Tongue (tissue), 2 donors: Measurements from ENCODE around the gene PCDHGA6. TPM values are rescaled to one million over a fixed set of nuclear protein-coding genes. Genes with fewer than 3 reads are reported as not detected.
A peak's percentile ranks its signal among the peaks of the same experiment; 100 is the strongest.
"Not testable (repeated sequence)": the region's sequence is repeated elsewhere in the genome, so short reads cannot be mapped to it uniquely, and the experiment has no call there.

Experiments used
- DNase-seq: peaks from one replicate; pipeline ENCODE4 v3.0.0-alpha.2; 2015
- total RNA-seq: library from RNA; depleted of rRNA; stranded (reverse); fragments of >200 nt; gene quantifications from one replicate; pipeline ENCODE4 v1.2.3, GENCODE V29; 2014

The PCDHGA6 gene
- total RNA-seq, 1 donor from 2014 or later = 4.8 TPM

DNA sequence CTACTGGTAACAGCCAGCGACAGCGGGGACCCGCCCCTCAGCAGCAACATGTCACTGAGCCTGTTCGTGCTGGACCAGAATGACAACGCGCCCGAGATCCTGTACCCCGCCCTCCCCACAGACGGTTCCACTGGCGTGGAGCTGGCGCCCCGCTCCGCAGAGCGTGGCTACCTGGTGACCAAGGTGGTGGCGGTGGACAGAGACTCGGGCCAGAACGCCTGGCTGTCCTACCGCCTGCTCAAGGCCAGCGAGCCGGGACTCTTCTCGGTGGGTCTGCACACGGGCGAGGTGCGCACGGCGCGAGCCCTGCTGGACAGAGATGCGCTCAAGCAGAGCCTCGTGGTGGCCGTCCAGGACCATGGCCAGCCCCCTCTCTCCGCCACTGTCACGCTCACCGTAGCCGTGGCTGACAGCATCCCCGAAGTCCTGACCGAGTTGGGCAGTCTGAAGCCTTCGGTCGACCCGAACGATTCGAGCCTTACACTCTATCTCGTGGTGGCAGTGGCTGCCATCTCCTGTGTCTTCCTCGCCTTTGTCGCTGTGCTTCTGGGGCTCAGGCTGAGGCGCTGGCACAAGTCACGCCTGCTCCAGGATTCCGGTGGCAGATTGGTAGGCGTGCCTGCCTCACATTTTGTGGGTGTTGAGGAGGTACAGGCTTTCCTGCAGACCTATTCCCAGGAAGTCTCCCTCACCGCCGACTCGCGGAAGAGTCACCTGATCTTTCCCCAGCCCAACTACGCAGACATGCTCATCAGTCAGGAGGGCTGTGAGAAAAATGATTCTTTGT, 20.9 kb downstream of the PCDHGA6 start:
- DNase-seq = not testable (repeated sequence)

DNA sequence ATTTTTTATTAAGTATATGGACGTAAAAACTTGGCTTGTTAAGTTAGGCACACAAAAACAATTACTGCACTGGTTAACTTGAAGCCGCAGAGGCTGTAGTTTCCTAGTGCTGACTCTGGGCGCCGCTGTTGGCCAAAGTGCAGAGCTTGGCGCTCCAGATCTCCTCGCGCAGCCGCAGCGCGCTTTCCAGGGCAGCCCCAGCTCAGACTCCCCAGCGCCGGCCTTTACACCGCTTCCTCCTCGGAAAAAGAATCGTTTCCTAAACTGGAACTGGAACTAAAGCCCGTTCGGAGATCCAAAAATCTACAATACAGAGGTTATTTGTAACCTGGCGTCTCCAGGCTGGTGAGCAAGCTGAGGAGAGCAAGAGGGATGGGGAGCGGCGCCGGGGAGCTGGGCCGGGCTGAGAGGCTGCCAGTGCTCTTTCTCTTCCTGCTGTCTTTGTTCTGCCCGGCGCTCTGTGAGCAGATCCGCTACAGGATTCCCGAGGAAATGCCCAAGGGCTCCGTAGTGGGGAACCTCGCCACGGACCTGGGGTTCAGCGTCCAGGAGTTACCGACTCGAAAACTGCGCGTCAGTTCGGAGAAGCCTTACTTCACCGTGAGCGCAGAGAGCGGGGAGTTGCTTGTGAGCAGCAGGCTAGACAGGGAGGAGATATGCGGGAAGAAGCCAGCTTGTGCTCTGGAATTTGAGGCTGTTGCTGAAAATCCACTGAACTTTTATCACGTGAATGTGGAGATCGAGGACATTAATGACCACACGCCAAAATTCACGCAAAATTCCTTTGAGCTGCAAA, 24.3 kb downstream of the PCDHGA6 start, which contains the start of gene PCDHGB5:
PCDHGB5 (plus strand) TSS at position 192 of the 796 bp plus-strand sequence; CDS start at position 373, 181 bp downstream.
- peak; percentile 16 for DNase-seq

DNA sequence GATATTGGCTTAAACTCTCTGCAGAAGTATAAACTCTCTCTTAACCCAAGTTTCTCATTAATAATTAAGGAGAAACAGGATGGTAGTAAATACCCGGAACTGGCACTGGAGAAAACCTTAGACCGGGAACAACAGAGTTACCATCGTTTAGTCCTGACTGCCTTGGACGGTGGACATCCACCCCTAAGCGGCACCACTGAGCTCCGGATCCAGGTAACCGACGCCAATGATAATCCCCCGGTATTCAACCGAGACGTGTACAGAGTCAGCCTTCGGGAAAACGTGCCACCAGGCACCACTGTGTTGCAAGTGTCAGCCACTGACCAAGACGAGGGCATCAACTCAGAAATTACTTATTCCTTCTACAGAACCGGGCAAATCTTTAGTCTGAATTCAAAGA, 24.9 kb downstream of the PCDHGA6 start:
- no peak for DNase-seq

DNA sequence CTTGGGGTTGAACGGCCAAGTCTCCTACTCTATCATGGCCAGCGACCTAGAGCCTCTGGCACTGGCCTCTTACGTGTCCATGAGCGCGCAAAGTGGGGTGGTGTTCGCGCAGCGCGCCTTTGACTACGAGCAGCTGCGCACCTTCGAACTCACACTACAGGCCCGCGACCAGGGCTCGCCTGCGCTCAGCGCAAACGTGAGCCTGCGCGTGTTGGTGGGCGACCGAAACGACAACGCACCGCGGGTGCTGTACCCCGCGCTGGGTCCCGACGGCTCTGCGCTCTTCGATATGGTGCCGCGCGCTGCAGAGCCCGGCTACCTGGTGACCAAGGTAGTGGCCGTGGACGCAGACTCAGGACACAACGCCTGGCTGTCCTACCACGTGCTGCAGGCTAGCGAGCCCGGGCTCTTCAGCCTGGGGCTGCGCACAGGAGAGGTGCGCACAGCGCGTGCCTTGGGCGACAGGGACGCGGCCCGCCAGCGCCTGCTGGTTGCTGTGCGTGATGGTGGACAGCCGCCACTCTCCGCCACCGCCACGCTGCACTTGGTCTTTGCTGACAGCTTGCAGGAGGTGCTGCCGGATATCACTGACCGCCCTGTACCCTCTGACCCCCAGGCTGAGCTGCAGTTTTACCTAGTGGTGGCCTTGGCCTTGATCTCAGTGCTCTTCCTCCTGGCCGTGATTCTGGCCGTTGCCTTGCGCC, 26.0 kb downstream of the PCDHGA6 start:
- no peak for DNase-seq

DNA sequence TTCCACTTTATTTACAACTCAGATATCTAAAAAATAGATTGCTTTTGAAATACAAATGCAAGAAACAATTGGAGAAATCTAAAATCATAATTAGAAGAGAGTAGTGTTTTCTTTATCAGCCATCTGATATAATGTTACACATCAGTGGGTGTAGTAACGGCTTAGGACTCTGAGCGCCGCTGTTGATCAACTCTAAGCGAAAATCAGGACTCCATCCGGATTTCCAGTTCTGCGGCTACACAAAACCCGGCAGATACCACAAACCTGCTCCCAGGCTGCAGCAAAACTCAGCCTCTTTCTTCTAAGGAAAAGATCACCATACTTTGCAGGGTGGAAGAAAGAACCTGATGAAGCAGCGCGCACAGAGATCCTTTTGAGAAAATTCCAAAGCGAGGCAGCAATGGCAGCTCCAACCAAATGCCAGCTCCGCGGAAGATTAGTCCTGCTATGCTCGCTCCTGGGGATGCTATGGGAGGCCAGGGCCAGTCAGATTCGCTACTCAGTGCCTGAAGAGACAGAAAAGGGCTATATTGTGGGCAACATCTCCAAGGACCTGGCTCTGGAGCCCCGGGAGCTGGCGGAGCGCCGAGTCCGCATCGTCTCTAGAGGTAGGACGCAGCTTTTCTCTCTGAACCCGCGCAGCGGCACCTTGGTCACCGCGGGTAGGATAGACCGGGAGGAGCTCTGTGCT, 29.0 kb downstream of the PCDHGA6 start, which contains the start of gene PCDHGA9:
PCDHGA9 (plus strand) TSS at position 226 of the 691 bp plus-strand sequence; CDS start at position 401, 175 bp downstream.
- peak; percentile 33 for DNase-seq

DNA sequence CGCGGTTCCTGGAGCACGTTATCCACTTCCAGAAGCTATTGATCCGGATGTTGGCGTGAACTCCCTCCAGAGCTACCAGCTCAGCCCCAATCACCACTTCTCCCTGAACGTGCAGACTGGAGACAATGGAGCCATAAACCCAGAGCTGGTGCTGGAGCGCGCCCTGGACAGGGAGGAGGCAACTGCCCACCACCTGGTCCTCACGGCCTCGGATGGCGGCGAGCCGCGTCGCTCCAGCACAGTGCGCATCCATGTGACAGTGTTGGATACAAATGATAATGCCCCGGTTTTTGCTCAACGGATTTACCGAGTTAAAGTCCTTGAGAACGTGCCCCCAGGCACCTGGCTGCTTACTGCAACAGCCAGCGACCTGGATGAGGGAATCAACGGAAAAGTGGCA, 29.7 kb downstream of the PCDHGA6 start:
- no peak for DNase-seq

DNA sequence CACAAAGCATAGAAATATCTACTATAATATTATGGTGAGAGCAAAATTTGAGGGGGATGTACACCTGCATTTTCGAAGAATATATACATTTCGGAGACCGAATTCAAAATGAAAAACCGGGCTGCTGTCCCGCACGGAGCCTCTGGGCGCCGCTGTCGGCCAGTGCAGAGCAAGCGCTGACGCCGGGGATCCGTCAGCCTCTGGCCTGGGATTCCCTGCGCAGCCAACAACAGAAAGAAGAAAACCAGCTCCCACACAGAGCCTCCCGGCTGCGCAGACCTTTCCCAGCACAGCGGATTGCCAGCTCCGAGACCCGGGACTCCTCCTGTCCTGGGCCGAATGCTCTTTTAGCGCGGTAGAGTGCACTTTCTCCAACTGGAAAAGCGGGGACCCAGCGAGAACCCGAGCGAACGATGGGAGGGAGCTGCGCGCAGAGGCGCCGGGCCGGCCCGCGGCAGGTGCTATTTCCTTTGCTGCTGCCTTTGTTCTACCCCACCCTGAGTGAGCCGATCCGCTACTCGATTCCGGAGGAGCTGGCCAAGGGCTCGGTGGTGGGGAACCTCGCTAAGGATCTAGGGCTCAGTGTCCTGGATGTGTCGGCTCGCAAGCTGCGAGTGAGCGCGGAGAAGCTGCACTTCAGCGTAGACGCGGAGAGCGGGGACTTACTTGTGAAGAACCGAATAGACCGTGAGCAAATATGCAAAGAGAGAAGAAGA, 34.3 kb downstream of the PCDHGA6 start, which contains the start of gene PCDHGB6:
PCDHGB6 (plus strand) TSS at position 232 of the 716 bp plus-strand sequence; CDS start at position 414, 182 bp downstream.
- peak; percentile 50 for DNase-seq

DNA sequence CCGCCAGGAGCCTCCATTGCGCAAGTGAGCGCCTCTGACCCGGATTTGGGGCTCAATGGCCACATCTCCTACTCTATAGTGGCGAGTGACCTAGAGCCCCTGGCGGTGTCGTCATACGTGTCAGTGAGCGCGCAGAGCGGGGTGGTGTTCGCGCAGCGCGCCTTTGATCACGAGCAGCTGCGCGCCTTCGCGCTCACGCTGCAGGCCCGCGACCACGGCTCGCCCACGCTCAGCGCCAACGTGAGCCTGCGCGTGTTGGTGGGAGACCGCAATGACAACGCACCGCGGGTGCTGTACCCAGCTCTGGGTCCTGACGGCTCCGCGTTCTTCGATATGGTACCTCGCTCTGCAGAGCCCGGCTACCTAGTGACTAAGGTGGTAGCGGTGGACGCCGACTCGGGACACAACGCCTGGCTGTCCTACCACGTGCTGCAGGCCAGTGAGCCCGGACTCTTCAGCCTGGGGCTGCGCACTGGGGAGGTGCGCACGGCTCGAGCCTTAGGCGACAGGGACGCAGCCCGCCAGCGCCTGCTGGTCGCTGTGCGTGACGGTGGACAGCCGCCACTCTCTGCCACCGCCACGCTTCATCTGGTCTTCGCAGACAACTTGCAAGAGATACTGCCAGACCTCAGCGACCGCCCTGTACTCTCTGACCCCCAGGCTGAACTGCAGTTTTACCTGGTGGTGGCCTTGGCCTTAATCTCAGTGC, 36.1 kb downstream of the PCDHGA6 start:
- DNase-seq = no peak

DNA sequence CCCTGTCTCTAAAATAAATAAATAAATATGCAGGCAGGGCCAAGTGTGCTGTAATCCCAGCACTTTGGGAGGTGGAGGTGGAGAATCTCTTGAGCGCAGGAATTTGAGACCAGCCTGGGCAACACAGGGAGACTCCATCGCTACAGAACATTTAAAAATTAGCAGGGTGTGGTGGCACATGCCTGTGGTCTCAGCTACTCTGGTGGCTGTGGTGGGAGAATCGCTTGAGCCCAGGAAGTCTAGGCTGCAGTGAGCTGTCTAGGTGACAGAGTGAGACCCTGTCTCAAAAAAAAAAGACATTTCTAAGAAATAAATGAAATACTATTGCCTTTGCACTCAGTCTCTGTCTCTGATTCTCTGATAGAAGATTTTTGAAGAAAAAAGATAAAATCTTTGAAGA, 37.9 kb downstream of the PCDHGA6 start:
- no peak for DNase-seq

DNA sequence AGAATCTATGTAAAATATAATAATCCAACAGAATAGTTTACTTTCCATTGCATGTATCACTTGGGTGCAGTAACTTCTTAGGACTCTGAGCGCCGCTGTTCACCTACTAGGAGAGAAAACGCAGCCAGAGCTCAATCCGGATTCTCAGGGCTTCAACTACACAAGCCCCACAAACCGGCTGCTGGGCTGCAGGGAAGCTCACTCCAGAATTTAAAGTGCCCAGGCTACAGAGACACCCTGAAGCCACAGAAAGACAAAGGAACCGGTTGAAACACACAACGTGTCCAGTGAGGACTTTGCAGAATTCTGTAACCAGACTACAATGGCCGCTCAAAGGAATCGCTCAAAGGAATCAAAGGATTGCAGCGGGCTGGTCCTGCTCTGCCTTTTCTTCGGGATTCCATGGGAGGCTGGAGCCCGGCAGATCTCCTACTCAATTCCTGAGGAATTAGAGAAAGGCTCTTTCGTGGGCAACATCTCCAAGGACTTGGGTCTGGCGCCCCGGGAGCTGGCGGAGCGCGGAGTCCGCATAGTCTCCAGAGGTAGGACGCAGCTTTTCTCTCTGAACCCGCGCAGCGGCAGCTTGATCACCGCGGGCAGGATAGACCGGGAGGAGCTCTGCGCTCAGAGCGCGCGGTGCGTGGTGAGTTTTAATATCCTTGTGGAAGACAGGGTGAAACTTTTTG, 39.3 kb downstream of the PCDHGA6 start, which contains the start of gene PCDHGA10:
PCDHGA10 (plus strand) TSS at position 134 of the 686 bp plus-strand sequence; CDS start at position 323, 189 bp downstream.
- DNase-seq = peak; percentile 39

DNA sequence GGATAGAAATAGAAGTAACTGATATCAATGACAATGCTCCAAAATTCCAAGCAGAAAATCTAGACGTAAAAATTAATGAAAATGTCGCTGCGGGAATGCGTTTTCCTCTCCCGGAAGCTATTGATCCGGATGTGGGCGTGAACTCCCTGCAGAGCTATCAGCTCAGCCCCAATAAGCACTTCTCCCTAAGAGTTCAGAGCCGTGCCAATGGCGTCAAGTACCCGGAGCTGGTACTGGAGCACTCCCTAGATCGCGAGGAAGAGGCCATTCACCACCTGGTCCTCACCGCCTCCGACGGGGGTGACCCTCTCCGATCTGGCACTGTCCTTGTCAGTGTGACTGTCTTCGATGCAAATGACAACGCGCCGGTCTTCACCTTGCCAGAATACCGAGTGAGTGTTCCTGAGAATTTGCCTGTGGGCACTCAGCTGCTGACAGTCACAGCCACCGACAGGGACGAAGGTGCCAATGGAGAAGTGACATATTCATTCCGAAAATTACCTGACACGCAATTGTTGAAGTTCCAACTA, 39.9 kb downstream of the PCDHGA6 start:
- DNase-seq = no peak

DNA sequence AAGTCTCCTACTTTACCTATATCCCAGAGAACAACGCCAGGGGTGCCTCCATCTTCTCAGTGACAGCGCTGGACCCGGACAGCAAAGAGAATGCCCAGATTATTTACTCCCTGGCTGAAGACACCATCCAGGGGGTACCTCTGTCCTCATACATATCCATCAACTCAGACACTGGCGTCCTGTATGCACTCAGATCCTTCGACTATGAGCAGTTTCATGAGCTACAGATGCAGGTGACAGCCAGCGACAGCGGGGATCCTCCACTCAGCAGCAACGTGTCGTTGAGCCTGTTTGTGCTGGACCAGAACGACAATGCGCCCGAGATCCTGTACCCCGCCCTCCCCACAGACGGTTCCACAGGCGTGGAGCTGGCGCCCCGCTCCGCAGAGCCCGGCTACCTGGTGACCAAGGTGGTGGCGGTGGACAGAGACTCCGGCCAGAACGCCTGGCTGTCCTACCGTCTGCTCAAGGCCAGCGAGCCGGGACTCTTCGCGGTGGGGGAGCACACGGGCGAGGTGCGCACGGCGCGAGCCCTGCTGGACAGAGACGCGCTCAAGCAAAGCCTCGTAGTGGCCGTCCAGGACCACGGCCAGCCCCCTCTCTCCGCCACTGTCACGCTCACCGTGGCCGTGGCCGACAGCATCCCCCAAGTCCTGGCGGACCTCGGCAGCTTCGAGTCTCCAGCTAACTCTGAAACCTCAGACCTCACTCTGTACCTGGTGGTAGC, 41.0 kb downstream of the PCDHGA6 start:
- DNase-seq = not testable (repeated sequence)

DNA sequence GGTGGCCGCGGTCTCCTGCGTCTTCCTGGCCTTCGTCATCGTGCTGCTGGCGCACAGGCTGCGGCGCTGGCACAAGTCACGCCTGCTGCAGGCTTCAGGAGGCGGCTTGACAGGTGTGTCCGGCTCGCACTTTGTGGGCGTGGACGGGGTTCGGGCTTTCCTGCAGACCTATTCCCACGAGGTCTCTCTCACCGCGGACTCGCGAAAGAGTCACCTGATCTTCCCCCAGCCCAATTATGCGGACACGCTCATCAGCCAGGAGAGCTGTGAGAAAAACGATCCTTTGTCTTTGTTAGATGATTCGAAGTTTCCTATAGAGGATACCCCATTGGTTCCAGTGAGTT, 41.6 kb downstream of the PCDHGA6 start:
- not testable (repeated sequence) for DNase-seq

DNA sequence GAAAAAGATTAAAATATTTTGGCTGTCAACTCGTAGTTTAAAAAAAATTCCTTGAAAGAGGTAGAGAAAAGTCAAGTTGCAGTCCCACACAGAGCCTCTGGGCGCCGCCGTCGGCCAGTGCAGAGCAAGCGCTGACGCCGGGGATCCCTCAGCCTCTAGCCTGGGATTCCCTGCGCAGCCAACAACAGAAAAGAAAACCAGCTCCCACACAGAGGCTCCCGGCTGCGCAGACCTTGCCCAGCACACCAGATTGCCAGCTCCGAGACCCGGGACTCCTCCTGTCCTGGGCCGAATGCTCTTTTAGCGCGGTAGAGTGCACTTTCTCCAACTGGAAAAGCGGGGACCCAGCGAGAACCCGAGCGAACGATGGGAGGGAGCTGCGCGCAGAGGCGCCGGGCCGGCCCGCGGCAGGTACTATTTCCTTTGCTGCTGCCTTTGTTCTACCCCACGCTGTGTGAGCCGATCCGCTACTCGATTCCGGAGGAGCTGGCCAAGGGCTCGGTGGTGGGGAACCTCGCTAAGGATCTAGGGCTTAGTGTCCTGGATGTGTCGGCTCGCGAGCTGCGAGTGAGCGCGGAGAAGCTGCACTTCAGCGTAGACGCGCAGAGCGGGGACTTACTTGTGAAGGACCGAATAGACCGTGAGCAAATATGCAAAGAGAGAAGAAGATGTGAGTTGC, 43.9 kb downstream of the PCDHGA6 start, which contains the start of gene PCDHGB7:
PCDHGB7 (plus strand) TSS at position 184 of the 679 bp plus-strand sequence; CDS start at position 367, 183 bp downstream.
- peak; percentile 64 for DNase-seq

DNA sequence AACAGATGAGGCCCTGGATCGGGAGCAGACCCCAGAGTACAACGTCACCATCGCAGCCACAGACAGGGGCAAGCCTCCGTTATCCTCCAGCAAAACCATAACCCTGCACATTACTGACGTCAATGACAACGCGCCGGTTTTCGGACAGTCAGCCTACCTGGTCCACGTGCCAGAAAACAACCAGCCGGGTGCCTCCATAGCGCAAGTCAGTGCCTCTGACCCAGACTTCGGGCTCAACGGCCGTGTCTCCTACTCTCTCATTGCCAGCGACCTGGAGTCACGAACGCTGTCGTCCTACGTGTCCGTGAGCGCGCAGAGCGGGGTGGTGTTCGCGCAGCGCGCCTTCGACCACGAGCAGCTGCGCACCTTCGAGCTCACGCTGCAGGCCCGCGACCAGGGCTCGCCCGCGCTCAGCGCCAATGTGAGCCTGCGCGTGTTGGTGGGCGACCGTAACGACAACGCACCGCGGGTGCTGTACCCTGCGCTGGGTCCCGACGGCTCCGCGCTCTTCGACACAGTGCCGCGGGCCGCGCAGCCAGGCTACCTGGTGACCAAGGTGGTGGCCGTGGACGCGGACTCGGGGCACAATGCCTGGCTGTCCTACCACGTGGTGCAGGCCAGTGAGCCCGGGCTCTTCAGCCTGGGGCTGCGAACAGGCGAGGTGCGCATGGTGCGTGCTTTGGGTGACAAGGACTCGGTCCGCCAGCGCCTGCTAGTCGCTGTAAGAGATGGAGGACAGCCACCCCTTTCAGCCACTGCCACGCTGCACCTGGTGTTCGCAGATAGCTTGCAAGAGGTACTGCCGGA, 45.6 kb downstream of the PCDHGA6 start:
- DNase-seq = no peak

DNA sequence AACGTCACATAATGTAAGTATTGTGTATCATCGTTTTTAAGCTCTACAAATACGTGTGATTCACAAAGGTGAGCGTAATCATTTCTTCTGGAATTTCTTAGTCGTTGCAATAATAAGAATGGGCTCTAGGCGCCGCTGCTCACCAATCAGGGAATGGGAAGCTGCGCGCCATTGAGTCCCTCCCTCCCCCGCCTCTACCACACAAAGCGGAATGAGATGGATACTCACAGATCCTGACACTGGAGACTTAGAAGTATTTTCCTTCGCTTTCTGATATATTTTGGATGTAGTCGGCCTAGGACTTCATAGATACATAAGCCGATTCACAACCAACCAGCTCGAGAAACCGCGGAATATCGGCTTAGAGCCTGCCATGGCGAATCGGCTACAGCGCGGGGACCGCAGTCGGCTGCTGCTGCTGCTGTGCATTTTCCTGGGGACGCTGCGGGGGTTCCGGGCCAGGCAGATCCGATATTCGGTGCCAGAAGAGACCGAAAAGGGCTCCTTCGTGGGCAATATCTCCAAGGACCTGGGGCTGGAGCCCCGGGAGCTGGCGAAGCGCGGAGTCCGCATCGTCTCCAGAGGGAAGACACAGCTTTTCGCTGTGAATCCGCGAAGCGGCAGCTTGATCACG, 47.3 kb downstream of the PCDHGA6 start, which contains the start of gene PCDHGA11:
PCDHGA11 (plus strand) TSS at position 197 of the 634 bp plus-strand sequence; CDS start at position 374, 177 bp downstream.
- peak; percentile 37 for DNase-seq
